BE2C (cell line): Measurements from ENCODE around the gene EIF4B.
A peak's percentile ranks its signal among the peaks of the same experiment; 100 is the strongest.

Experiments used
- DNase-seq: peaks from one replicate; pipeline ENCODE4 v3.0.0-alpha.2; 2020
- H3K27me3 ChIP-seq: fragments of 250-450 bp; sonication (Bioruptor Pico); 2 replicates; pipeline ENCODE4 v1.5.1; 2020; ENCODE audit warnings: mild to moderate bottlenecking
- H3K36me3 ChIP-seq: fragments of 250-450 bp; sonication (Bioruptor Pico); 2 replicates; pipeline ENCODE4 v1.5.1; 2020; ENCODE audit warnings: mild to moderate bottlenecking
- H3K4me1 ChIP-seq: fragments of 250-450 bp; sonication (Bioruptor Pico); 2 replicates; pipeline ENCODE4 v1.5.1; 2020
- H3K4me3 ChIP-seq: 2 replicates; pipeline ENCODE4 v1.5.1; 2011; ENCODE audit warnings: low read depth, low read length
- H3K9me3 ChIP-seq: fragments of 250-450 bp; sonication (Bioruptor Pico); 2 replicates; pipeline ENCODE4 v1.5.1; 2020
- CTCF ChIP-seq: IDR thresholded peaks from 2 replicates; pipeline ENCODE4 v1.5.1; 2012; ENCODE audit warnings: mild to moderate bottlenecking, low read depth, low read length

Gene EIF4B

GRCh38 chr12:53050426-53051057, 44.3 kb downstream of the EIF4B start:
- peak overlapping the region; percentile 4; the same call in 1 of the 2 replicates for H3K4me3 ChIP-seq

GRCh38 chr12:53051058-53051880, 45.0 kb downstream of the EIF4B start:
- Histone ChIP-seq H3K36me3 (no peaks in the 10 kb centered on the region), H3K4me1 (peaks cover 35% of the 10 kb centered on the region), H3K9me3 (no peaks in the 10 kb centered on the region), H3K4me3 (no peak overlapping the region), H3K27me3 (no peaks in the 10 kb centered on the region)
- no peak for TF ChIP-seq CTCF
- no peak for DNase-seq

More at GRCh38 chr12:53050426-53051057, 44.3 kb downstream of the EIF4B start:
- Histone ChIP-seq H3K27me3 (no peaks in the 10 kb centered on the region), H3K9me3 (no peaks in the 10 kb centered on the region), H3K36me3 (no peaks in the 10 kb centered on the region), H3K4me1 (peaks cover 35% of the 10 kb centered on the region)
- TF ChIP-seq CTCF: no peak
- no peak for DNase-seq

- no peak for TF ChIP-seq CTCF
- Histone ChIP-seq H3K4me3 (no peak overlapping the region), H3K27me3 (no peaks in the 10 kb centered on the region), H3K36me3 (no peaks in the 10 kb centered on the region), H3K9me3 (no peaks in the 10 kb centered on the region), H3K4me1 (peaks cover 35% of the 10 kb centered on the region)
- no peak for DNase-seq
Observed at GRCh38 chr12:53051881-53052412, 45.7 kb downstream of the EIF4B start.

DNA sequence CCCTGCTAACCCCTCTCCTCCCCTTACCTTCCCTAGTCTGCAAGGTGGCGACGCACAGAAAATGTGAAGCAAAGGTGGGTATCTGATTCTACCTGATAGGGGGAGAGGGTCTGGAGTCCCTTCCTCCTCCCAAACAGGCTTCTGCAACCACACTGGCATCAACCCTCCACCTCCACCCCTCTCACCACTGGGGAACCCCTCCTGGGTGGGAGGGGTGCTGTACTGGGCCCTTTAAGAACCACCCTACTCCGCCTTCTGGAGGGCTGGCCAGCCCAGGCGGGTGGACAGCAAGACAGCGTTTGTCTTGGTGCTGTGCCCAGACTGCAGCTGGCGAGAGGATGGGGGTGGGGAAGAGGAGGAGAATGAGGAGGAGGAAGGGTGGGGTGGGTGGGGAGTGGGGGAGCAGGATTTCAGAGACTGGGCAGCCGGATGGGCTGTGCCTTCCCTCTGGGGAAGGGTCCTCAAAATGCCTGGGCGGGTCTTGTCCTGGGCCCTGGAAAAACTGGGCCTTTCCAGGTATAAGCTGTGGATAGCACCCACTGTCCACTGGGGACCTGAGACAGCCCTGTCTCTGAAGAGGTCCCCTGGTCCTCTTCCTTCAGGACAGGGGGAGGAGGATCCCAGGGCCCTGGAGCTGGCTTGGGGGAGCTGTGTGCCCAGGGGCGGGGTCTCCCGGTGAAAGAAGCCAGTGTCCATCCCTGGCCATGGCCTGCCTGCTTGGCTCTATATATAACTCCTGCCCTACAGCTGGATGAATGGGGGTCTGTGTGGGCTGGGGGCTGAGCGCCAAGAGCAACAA, 46.4 kb downstream of the EIF4B start:
- H3K36me3 ChIP-seq: no peaks in the 10 kb centered on the region
- peaks cover 35% of the 10 kb centered on the region for H3K4me1 ChIP-seq
- no peak for DNase-seq
- H3K27me3 ChIP-seq: no peaks in the 10 kb centered on the region
- no peak for TF ChIP-seq CTCF
- no peak overlapping the region for H3K4me3 ChIP-seq
- H3K9me3 ChIP-seq: no peaks in the 10 kb centered on the region

DNA sequence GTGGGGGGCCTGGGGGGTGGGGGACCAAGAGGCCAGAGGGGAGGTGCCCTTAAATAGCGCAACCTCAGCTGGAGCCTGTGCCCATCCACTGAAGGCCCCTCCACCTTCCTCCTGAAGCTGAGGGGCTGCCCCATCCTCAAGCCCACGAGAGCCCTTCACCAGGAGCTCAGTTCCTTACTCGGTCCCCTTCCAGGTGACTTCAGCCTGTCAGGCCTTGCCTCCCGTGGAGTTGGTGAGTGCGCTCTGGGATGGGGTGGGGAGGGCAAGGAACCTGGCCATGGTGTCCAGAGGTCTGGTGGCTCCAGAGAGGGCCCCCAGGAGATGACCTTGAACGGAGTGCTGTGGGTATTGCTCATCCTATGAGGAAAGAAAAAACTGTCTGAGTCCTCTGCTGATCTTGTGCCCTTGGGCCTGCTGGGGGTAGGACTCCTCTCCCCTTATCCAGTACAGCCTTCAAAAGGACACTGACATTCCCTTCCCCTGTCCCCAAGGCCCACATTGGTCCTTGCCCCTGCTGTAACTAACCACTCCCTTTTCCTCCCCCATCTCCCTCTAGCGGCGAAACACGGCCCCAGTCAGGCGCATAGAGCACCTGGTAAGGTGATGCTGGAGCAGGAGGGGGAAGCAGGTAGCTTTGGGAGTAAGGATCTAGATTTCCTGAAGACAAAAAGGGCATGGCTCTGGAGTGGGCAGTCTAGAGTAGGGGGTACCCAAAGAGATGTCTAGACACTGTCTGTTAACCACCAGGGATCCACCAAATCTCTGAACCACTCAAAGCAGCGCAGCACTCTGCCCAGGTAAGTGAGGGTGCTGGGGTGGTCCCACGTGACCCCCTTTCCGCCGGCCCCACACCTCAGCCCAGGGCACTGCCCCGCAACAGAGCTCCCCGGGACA, 47.2 kb downstream of the EIF4B start:
- H3K9me3 ChIP-seq: no peaks in the 10 kb centered on the region
- H3K36me3 ChIP-seq: no peaks in the 10 kb centered on the region
- H3K27me3 ChIP-seq: no peaks in the 10 kb centered on the region
- DNase-seq: no peak
- H3K4me1 ChIP-seq: peaks cover 27% of the 10 kb centered on the region
- peak; percentile 62 for TF ChIP-seq CTCF
- peak overlapping the region; percentile 80 for H3K4me3 ChIP-seq
